RPMI8226 (cell line): Measurements from ENCODE around the gene XAB2.

Source experiments
- DNase-seq: peaks from one replicate; pipeline ENCODE4 v3.0.0-alpha.2; 2015

Gene XAB2

GRCh38 chr19:7632340-7633203 lies 3.2 kb upstream of the XAB2 start:
- no peak for DNase-seq

GRCh38 chr19:7631577-7631976 lies 2.2 kb upstream of the XAB2 start:
- no peak for DNase-seq

- no peak for DNase-seq
Observed at GRCh38 chr19:7628589-7629311, 595 bp downstream of the XAB2 start.

GRCh38 chr19:7627166-7627565 lies 2.2 kb downstream of the XAB2 start:
- DNase-seq, result no peak

GRCh38 chr19:7625763-7626372 lies 3.5 kb downstream of the XAB2 start:
- DNase-seq, result no peak

GRCh38 chr19:7624810-7625209 lies 4.5 kb downstream of the XAB2 start:
- DNase-seq, result no peak

- DNase-seq, result no peak
Observed at GRCh38 chr19:7623725-7624603, 5.4 kb downstream of the XAB2 start.

GRCh38 chr19:7622933-7623685 lies 6.2 kb downstream of the XAB2 start:
- no peak for DNase-seq

- no peak for DNase-seq
Observed at GRCh38 chr19:7620442-7621412, 8.6 kb downstream of the XAB2 start.

GRCh38 chr19:7619671-7620441 lies 9.5 kb downstream of the XAB2 start:
- DNase-seq, result no peak

- no peak for DNase-seq
Observed at GRCh38 chr19:7618771-7619510, 10.4 kb downstream of the XAB2 start.

- no peak for DNase-seq
Observed at GRCh38 chr19:7618348-7618747, 11.0 kb downstream of the XAB2 start.

GRCh38 chr19:7617735-7618134 lies 11.6 kb downstream of the XAB2 start:
- no peak for DNase-seq

- no peak for DNase-seq
Observed at GRCh38 chr19:7617172-7617571, 12.2 kb downstream of the XAB2 start.

GRCh38 chr19:7614859-7615741 lies 14.2 kb downstream of the XAB2 start:
- no peak for DNase-seq

GRCh38 chr19:7612282-7613274 lies 16.8 kb downstream of the XAB2 start:
- no peak for DNase-seq
